Esophagus squamous epithelium (tissue), 4 donors: ENCODE data around the gene FMO1.

ENCODE experiments used
- CTCF ChIP-seq, 6 experiments: fragments of 450-650 bp in 4 of 6; fragments of 200-600 bp in 2 of 6; sonication (generic) in 2 of 6; IDR thresholded peaks; one replicate each; pipeline ENCODE4 v1.5.1; 2016 to 2019; ENCODE audit warnings: antibody characterized with exemption in 6 of 6, mild to moderate bottlenecking in 4 of 6, moderate library complexity in 4 of 6
- POLR2A ChIP-seq, 4 donors: fragments of 450-650 bp; IDR thresholded peaks; one replicate each; pipeline ENCODE4 v1.6.1; 2017; ENCODE audit warnings: antibody characterized with exemption in 4 of 4, mild to moderate bottlenecking in 4 of 4, moderate library complexity in 3 of 4

DNA sequence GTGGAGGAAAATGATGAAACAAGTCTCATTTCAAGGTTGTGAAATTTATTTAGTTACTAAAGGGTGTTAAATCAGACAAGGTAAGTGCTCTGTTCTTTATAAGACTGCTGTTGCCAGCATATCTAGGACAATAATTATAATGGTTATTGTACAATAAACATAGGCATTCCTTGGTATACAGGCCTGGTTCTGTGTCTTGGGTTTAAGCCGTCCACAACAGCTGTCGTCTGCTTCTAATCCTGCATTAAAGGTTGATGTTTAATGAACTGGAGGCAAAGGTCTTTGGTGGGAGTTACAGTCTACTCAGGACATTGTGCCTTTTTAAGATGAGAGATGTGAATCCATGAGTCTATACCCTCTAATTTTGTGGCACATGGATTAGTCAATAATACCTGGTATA is 42.3 kb downstream of the FMO1 start:
- TF ChIP-seq POLR2A (IDR thresholded peaks at IDR 0.05) (no peak), CTCF (IDR thresholded peaks at IDR 0.05) (no peak)
